ENCODE measurements around the gene HLA-DOB.

- TF ChIP-seq, protein P1, sequence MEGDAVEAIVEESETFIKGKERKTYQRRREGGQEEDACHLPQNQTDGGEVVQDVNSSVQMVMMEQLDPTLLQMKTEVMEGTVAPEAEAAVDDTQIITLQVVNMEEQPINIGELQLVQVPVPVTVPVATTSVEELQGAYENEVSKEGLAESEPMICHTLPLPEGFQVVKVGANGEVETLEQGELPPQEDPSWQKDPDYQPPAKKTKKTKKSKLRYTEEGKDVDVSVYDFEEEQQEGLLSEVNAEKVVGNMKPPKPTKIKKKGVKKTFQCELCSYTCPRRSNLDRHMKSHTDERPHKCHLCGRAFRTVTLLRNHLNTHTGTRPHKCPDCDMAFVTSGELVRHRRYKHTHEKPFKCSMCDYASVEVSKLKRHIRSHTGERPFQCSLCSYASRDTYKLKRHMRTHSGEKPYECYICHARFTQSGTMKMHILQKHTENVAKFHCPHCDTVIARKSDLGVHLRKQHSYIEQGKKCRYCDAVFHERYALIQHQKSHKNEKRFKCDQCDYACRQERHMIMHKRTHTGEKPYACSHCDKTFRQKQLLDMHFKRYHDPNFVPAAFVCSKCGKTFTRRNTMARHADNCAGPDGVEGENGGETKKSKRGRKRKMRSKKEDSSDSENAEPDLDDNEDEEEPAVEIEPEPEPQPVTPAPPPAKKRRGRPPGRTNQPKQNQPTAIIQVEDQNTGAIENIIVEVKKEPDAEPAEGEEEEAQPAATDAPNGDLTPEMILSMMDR (IDR thresholded peaks at IDR 0.05) = no peak
- TF ChIP-seq POLR2A (IDR thresholded peaks at IDR 0.05) (no peak), POLR2AphosphoS5 (IDR thresholded peaks at IDR 0.05) (no peak)
Measured at GRCh38 chr6:32818867-32819266, 2.1 kb upstream of the HLA-DOB start.
